Astrocyte (in vitro differentiated cells and primary cell): Measurements from ENCODE around the gene BACH2.
"Not testable (repeated sequence)": the region's sequence is repeated elsewhere in the genome, so short reads cannot be mapped to it uniquely, and the experiment has no call there.

Source experiments
- EZH2 ChIP-seq: IDR thresholded peaks from 2 replicates; pipeline ENCODE4 v1.6.1; 2012; ENCODE audit warnings: mild to moderate bottlenecking, low read length, inconsistent platforms; ENCODE audit not compliant: insufficient read depth
- TF ChIP-seq, protein P1 (sequence below): IDR thresholded peaks from 2 replicates; pipeline ENCODE4 v1.5.1; 2011; ENCODE audit warnings: low read depth, mild to moderate bottlenecking, inconsistent platforms, low read length, moderate library complexity; ENCODE audit not compliant: insufficient read depth

DNA sequence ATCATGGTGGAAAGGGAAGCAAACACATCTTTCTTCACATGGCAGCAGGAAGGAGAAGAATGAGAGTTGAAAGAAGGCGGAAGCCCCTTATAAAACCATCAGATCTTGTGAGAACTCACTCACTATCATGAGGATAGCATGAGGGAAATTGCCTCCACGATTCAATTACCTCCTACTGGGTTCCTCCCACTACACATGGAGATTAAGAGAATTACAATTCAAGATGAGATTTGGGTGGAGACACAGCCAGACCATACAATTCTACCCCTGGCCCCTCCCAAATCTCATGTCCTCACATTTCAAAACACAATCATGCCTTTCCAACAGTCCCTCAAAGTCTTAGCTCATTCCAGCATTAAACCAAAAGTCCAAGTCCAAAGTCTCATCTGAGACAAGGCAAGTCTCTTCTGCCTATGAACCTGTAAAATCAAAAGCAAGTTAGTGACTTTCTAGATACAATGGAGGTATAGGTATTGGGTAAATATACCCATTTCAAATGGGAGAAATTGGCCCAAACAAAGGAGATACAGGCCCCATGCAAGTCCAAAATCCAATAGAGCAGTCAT lies 36.4 kb upstream of the BACH2 start:
- TF ChIP-seq, protein P1, sequence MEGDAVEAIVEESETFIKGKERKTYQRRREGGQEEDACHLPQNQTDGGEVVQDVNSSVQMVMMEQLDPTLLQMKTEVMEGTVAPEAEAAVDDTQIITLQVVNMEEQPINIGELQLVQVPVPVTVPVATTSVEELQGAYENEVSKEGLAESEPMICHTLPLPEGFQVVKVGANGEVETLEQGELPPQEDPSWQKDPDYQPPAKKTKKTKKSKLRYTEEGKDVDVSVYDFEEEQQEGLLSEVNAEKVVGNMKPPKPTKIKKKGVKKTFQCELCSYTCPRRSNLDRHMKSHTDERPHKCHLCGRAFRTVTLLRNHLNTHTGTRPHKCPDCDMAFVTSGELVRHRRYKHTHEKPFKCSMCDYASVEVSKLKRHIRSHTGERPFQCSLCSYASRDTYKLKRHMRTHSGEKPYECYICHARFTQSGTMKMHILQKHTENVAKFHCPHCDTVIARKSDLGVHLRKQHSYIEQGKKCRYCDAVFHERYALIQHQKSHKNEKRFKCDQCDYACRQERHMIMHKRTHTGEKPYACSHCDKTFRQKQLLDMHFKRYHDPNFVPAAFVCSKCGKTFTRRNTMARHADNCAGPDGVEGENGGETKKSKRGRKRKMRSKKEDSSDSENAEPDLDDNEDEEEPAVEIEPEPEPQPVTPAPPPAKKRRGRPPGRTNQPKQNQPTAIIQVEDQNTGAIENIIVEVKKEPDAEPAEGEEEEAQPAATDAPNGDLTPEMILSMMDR = not testable (repeated sequence)
- not testable (repeated sequence) for TF ChIP-seq EZH2
